Heart left ventricle (tissue), 16 donors: Measurements from ENCODE around the gene FZR1. TPM values are rescaled to one million over a fixed set of nuclear protein-coding genes. Genes with fewer than 3 reads are reported as not detected.
A peak's percentile ranks its signal among the peaks of the same experiment; 100 is the strongest.

Experiments
- ATAC-seq, 4 donors: fragments of 200-7000 bp; cut with Tn5 transposase; one replicate each; pipeline ENCODE4 v1.9.1; 2020 to 2022; ENCODE audit warnings: moderate library complexity in 4 of 4, mild to moderate bottlenecking in 3 of 4, moderate number of reproducible peaks in 1 of 4
- DNase-seq, 5 donors: peaks; one replicate each; pipeline ENCODE4 v3.0.0-alpha.2; 2020
- H3K27ac ChIP-seq, 12 donors: fragments of 200-600 bp; sonication (generic) in 4 of 12; one replicate each; pipeline versions ENCODE4 v1.5.0 to v1.8.0; 2016 to 2022; ENCODE audit warnings: mild to moderate bottlenecking in 2 of 12
- H3K27me3 ChIP-seq, 9 donors: fragments of 200-600 bp; sonication (generic) in 2 of 9; one replicate each; pipeline versions ENCODE4 v1.5.1 to v1.8.0; 2016 to 2022; ENCODE audit warnings: mild to moderate bottlenecking in 3 of 9
- H3K36me3 ChIP-seq, 9 donors: fragments of 200-600 bp; sonication (generic) in 2 of 9; one replicate each; pipeline versions ENCODE4 v1.5.0 to v1.8.0; 2018 to 2022; ENCODE audit warnings: mild to moderate bottlenecking in 2 of 9
- H3K4me1 ChIP-seq, 12 donors: fragments of 200-600 bp; sonication (generic) in 4 of 12; one replicate each; pipeline versions ENCODE4 v1.5.0 to v1.8.0; 2016 to 2022; ENCODE audit warnings: mild to moderate bottlenecking in 3 of 12
- H3K4me3 ChIP-seq, 12 donors: fragments of 200-600 bp; sonication (generic) in 4 of 12; one replicate each; pipeline versions ENCODE4 v1.5.0 to v1.8.0; 2017 to 2022; ENCODE audit warnings: mild to moderate bottlenecking in 9 of 12, moderate library complexity in 4 of 12
- H3K9me3 ChIP-seq, 12 donors: fragments of 200-600 bp; sonication (generic) in 4 of 12; one replicate each; pipeline versions ENCODE4 v1.5.0 to v1.8.0; 2016 to 2022; ENCODE audit warnings: mild to moderate bottlenecking in 1 of 12
- POLR2A ChIP-seq, 2 donors: fragments of 450-650 bp; IDR thresholded peaks; one replicate each; pipeline ENCODE4 v1.6.1; 2017; ENCODE audit warnings: antibody characterized with exemption in 2 of 2, mild to moderate bottlenecking in 2 of 2, moderate library complexity in 2 of 2
- WGBS, 4 donors: extraction: QIAGEN DNeasy Blood & Tissue Kit in 2 of 4; methylation state at CpG; one replicate each; pipeline versions ENCODE4 v1.1.5 to v1.1.7; 2013 to 2018; 5-methylcytosine and 5-hydroxymethylcytosine counted together
- intact Hi-C, 10 donors: fragments of 100-400 bp; cut with DNase I; formaldehyde crosslinking; loops; one replicate each; pipeline versions ENCODE4 v1.11.1 to v1.14.2; 2022
- polyA plus RNA-seq, 2 donors: library from polyadenylated mRNA; stranded (reverse); fragments of 200-250 nt; gene quantifications; one replicate each; pipeline ENCODE4 v1.2.3, GENCODE V29; 2013
- total RNA-seq, 9 donors: library from RNA; depleted of rRNA in 2 of 9; stranded (reverse); fragments of >200 nt in 2 of 9; fragmentation: NEBNext Ultra II Directional in 3 of 9; extraction: Animal tissue kit (Norgen Biotek cat#: 25700) in 3 of 9; gene quantifications; one replicate each; pipeline versions ENCODE4 v1.1.0 to v1.2.4, GENCODE V29; 2016 to 2023
- TF ChIP-seq, protein P1 (sequence below), 12 donors: fragments of 200-600 bp; sonication (generic) in 4 of 12; IDR thresholded peaks; one replicate each; pipeline versions ENCODE4 v1.5.0 to v1.8.0; 2018 to 2022; ENCODE audit warnings: antibody characterized with exemption in 12 of 12, mild to moderate bottlenecking in 5 of 12
- donor health status: ischemic (EF 13 %, LVEDD 7.1; RV severe dilation, severe dysfunction).
- donor health status: healthy with polysubstance abuse.
- donor health status: DM: no; HTN: yes; CAD: no.
- donor health status: DM: no; HTN: no; CAD: no.
- donor health status: ischemic (EF 25% LVEDD 6.9; RV normal size, moderate dysfunction).
- donor health status: ischemic (EF 25% LVEDD 5.7; RV mildly dilated, moderate dysfunction).
- donor health status: healthy.
- donor health status: DM: yes; HTN: yes; CAD: no.
- donor health status: ischemic (EF 35%, LVEDD 5.7; RV mildly dilated, moderate dysfunction).
- donor health status: nonischemic (EF 11% LVEDD 7.7; RV severe dilation, severe dysfunction).
- donor health status: DM: yes; HTN: yes; CAD: no.
- donor health status: PGD.
- donor health status: ischemic (EF 29% LVEDD 5.4; RV normal size, mild dysfunction).
- donor health status: nonischemic (EF 23%, LVEDD 6.1; RV moderate dilation, normal function).

The FZR1 gene
- total and polyA plus RNA-seq, 11 donors = 13.9 to 41.0 (median 23.5) TPM

DNA sequence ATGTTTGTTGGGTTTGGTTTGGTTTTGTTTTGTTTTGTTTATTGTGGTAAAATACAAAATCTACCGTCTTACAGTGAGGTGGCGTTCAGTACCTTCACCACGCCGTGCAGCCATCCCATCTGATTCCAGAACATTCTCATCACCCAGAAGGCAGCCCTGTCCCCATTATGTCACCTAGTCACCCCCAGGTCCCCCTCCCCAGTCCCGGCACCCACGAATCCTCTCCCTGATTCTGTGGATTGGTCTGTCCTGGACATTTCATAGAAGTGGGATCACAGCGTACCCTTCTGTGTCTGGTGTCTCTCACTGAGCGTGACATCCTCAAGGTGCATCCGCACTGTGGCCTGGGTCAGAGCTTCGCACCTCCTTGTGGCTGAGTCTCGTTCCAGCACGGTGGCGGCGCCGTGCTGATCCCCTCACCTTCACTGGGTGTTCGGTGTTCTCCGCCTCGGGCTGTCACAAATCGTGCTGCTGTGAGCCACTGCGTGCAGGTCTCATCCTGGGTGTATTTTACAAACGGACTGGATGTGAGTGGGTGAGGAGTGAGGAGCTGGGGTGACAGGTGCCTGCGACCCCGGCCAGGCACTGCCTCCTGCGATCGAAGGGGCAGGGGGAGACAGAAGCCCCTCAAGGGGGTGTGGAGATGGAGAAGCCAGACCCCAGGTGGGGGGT, 32.3 kb downstream of the FZR1 start:
- H3K27me3 ChIP-seq = no peaks in the 10 kb centered on the region
- no peak overlapping the region for H3K4me3 ChIP-seq
- H3K4me1 ChIP-seq = peaks cover 0 to 12% (median 0%) of the 10 kb centered on the region in 12 donors
- DNase-seq (no peak), ATAC-seq (no peak)
- H3K36me3 ChIP-seq = peaks cover 0 to 39% (median 31%) of the 10 kb centered on the region in 9 donors
- TF ChIP-seq, protein P1, sequence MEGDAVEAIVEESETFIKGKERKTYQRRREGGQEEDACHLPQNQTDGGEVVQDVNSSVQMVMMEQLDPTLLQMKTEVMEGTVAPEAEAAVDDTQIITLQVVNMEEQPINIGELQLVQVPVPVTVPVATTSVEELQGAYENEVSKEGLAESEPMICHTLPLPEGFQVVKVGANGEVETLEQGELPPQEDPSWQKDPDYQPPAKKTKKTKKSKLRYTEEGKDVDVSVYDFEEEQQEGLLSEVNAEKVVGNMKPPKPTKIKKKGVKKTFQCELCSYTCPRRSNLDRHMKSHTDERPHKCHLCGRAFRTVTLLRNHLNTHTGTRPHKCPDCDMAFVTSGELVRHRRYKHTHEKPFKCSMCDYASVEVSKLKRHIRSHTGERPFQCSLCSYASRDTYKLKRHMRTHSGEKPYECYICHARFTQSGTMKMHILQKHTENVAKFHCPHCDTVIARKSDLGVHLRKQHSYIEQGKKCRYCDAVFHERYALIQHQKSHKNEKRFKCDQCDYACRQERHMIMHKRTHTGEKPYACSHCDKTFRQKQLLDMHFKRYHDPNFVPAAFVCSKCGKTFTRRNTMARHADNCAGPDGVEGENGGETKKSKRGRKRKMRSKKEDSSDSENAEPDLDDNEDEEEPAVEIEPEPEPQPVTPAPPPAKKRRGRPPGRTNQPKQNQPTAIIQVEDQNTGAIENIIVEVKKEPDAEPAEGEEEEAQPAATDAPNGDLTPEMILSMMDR (IDR thresholded peaks at IDR 0.05) = no peak
- TF ChIP-seq POLR2A (IDR thresholded peaks at IDR 0.05) = no peak
- peak overlapping the region in 1 of 12 donors; percentile 24 for H3K27ac ChIP-seq
- intact Hi-C loops = no loop called here
- H3K9me3 ChIP-seq = no peaks in the 10 kb centered on the region
- 86 to 90% (median 86%) methylated on average over 24 to 25 of the region's 25 CpGs for WGBS, 4 donors

DNA sequence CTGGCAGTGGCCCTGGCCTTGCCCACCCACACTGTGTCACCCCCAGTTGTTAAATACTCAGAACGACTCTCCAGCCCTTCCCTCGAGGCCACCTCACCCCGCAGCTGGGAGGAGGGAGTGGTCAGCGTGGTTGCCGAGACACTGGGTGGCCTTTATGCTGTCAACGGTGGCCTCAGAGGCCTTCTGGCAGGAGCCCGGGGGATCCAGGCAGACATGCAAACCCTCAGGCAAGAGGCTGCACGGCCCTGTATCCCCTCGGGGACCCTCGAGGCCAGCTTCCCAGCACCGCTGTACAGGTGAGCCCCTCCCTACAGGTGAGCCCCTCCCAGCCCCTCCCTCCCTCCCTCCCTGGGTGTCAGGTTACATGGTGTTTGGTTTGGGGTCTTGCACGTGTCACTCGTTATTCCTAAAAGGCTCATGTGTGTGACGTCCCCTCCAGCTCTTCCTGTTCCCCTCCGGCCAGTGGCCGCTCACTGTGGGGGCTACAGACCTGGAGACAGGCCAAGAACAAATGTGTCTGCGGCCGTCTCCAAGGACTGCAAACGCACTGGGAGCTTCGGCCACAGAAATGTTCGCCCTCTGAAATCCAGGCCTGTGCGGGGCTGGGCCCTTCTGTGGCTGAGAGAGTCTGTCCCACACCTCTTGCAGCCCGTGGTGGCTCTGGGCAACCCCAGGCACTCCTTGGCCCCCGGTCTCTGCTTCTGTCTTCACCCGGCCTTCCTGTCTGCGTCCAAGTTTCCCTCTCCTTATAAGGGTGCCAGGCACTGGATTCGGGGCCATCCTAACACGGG, 33.0 kb downstream of the FZR1 start, which contains the start of gene TEKTIP1:
Gene TEKTIP1, plus strand, starts transcription at position 210 of the 791 bp plus-strand sequence. Its CDS starts 4 bp downstream, at position 214.
- 61 to 80% (median 66%) methylated on average over 18 to 28 of the region's 28 CpGs for WGBS, 4 donors
- DNase-seq (peak in 1 of 5 donors; percentile 25), ATAC-seq (peak in 1 of 4 donors; percentile 1)
- intact Hi-C loops = no loop called here
- peaks cover 0 to 15% (median 0%) of the 10 kb centered on the region in 12 donors for H3K4me1 ChIP-seq
- H3K27me3 ChIP-seq = no peaks in the 10 kb centered on the region
- no peak within 1 kb of the TSS for H3K4me3 ChIP-seq
- TF ChIP-seq POLR2A (IDR thresholded peaks at IDR 0.05) = no peak
- TF ChIP-seq, protein P1 (IDR thresholded peaks at IDR 0.05) = no peak
- H3K9me3 ChIP-seq = no peaks in the 10 kb centered on the region
- H3K36me3 ChIP-seq = peaks cover 0 to 39% (median 23%) of the 10 kb centered on the region in 9 donors
- peak within 1 kb of the TSS in 1 of 12 donors; percentile 24 for H3K27ac ChIP-seq

DNA sequence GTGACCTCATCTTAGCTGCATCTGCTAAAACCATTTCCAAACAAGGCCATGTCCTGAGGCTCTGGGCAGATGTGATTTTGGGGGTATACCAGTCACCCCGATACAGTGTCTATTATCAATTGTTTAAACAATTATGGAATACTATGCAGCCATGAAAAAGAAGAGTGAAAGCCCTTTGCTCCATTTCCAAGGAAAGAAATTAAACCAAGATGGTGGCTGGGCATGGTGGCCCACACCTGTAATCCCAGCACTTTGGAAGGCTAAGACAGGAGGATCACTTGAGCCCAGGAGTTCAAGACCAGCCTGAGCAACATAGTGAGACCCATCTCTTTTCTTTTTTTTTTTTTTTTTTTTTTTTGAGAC, 33.6 kb downstream of the FZR1 start:
- H3K36me3 ChIP-seq = peaks cover 0 to 39% (median 20%) of the 10 kb centered on the region in 9 donors

More for the DNA sequence above, 33.6 kb downstream of the FZR1 start:
- no peak for TF ChIP-seq POLR2A (IDR thresholded peaks at IDR 0.05)
- TF ChIP-seq, protein P1 (IDR thresholded peaks at IDR 0.05) = no peak
- DNase-seq = no peak
- H3K27me3 ChIP-seq = no peaks in the 10 kb centered on the region
- intact Hi-C loops = loop anchor here in 1 of 10 donors (10.0 kb wide), 1 partner anchor 165 kb away; the partner anchor contains the start of genes PIP5K1C and TJP3
- H3K4me3 ChIP-seq = no peak overlapping the region
- ATAC-seq = no peak
- H3K27ac ChIP-seq = no peak overlapping the region
- 93 to 100% (median 99%) methylated on average over 1 of the region's 1 CpG for WGBS, 4 donors
- peaks cover 0 to 15% (median 0%) of the 10 kb centered on the region in 12 donors for H3K4me1 ChIP-seq
- no peaks in the 10 kb centered on the region for H3K9me3 ChIP-seq
